Liver (tissue), 2 donors: ENCODE results near the gene ATF5.

Experiments used
- CTCF ChIP-seq: fragments of 150-350 bp; IDR thresholded peaks from 2 replicates; pipeline ENCODE4 v1.5.1; 2017; ENCODE audit warnings: improper control_type of control experiment, low read depth, low read length; ENCODE audit not compliant: missing input control
- FOXA1 ChIP-seq: IDR thresholded peaks from 2 replicates; pipeline ENCODE4 v1.6.1; 2016; ENCODE audit warnings: antibody characterized with exemption
- donor health status: healthy.

DNA sequence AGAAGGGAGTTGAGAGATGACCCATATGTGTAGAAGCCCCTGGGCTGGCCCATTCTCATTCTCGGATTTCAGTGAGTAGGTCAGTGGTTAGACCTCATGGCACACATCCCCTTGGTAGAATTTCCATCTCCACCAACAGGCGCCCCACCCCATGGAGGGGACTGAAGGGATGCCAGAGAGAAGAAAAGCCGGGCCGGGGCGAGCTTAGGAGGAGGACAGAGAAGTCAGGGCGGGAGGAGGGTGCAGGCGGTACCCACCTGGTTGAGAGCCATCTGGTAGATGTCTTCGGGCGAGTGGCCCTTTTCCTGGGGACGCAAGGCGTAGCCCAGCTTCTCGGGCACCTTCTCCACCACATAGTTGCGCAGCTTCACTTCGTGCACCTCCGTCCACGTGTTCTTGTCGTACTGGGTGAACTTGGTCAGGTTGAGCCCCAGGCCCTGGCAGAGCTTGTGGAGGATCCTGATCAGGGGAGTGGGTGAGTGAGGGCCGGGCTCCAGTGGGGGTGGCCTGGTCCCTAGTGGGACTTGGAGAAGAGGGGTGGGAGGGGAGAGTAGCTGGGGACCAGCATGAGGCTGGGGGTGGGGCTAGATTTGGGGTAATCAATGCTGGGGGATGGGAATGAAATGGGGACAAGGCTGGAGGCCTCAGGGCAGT, 34.9 kb upstream of the ATF5 start:
- TF ChIP-seq CTCF (no peak), FOXA1 (no peak)
